Measurements from ENCODE around the gene RPS10. TPM values are rescaled to one million over a fixed set of nuclear protein-coding genes. Genes with fewer than 3 reads are reported as not detected.

The RPS10 gene
- total RNA-seq, 1 experiment from 2014 or later = 2,049 TPM

DNA sequence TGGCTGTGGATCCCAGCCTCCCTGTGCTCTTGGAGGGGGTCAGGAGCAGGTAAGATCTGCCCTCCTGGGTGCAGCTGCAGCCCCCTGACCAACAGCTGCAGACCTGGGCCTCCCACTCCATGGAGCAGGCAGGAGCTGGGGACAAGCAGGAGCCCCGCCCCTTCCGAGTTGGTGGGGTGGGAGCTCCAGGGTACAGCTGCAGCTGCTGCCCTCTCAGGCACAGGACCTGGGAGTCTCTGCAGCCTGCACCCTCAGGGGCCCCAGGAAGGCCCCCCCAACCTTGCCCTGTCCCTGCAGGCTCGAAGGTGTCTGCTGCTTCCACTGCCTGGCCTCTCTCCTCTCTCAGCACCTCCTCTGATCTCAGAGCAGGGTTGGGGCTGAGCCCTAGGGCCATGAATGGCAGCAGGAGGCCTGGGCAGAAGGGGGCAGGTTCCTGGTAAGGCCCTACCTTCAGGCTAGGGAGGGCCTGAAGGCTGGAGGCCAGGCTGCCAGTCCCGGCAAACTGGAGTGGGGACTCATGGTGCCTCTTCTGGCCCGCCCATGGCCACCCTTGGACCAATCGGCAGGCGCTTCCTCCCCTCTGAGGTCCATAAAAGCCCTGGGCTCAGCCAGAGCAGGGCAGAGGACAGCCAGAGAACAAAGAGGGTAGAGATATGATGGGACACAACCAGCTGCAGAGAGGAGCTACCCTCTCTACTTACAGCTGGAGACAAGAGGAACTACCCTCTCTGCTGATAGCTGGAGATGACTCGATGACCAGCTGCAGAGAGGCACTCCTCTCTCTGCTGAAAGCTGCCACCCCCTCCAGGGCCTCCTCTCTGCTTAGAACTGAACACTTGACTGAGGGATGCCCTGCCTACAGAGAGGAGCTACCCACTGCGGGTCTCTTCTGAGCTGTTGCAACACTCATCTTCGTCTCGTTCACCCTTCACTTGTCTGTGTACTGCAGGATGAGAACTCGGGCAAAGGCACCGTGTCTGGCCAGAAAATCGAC lies 32.2 kb upstream of the RPS10 start:
- no peak overlapping the region for H3K4me3 Mint-ChIP-seq (ENCODE audit: low read depth, unreplicated experiment)
- H3K36me3 Mint-ChIP-seq (ENCODE audit: insufficient read depth, unreplicated experiment) = no peaks in the 10 kb centered on the region
- no peak overlapping the region for H3K27ac Mint-ChIP-seq (ENCODE audit: unreplicated experiment)
- DNase-seq = no peak
- TF ChIP-seq, protein P1, sequence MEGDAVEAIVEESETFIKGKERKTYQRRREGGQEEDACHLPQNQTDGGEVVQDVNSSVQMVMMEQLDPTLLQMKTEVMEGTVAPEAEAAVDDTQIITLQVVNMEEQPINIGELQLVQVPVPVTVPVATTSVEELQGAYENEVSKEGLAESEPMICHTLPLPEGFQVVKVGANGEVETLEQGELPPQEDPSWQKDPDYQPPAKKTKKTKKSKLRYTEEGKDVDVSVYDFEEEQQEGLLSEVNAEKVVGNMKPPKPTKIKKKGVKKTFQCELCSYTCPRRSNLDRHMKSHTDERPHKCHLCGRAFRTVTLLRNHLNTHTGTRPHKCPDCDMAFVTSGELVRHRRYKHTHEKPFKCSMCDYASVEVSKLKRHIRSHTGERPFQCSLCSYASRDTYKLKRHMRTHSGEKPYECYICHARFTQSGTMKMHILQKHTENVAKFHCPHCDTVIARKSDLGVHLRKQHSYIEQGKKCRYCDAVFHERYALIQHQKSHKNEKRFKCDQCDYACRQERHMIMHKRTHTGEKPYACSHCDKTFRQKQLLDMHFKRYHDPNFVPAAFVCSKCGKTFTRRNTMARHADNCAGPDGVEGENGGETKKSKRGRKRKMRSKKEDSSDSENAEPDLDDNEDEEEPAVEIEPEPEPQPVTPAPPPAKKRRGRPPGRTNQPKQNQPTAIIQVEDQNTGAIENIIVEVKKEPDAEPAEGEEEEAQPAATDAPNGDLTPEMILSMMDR (IDR thresholded peaks at IDR 0.05; ENCODE audit: unreplicated experiment) = no peak
- CTCF ChIA-PET = interaction anchor here (0.6 to 6.4 kb wide), 4 partner anchors 78 to 1552 kb away, joined by 3 to 74 read pairs (median 4); no protein-coding TSS in a partner anchor
- peaks cover 28% of the 10 kb centered on the region for H3K27me3 Mint-ChIP-seq (ENCODE audit: unreplicated experiment)
- BruUV-seq (replicated peaks) = no TSS peak
- H3K4me1 Mint-ChIP-seq (ENCODE audit: low read depth, unreplicated experiment) = peaks cover 15% of the 10 kb centered on the region
- H3K9me3 Mint-ChIP-seq (ENCODE audit: low read depth, unreplicated experiment) = no peaks in the 10 kb centered on the region
- intact Hi-C loops (cut with micrococcal nuclease; ENCODE audit: unreplicated experiment) = no loop called here

DNA sequence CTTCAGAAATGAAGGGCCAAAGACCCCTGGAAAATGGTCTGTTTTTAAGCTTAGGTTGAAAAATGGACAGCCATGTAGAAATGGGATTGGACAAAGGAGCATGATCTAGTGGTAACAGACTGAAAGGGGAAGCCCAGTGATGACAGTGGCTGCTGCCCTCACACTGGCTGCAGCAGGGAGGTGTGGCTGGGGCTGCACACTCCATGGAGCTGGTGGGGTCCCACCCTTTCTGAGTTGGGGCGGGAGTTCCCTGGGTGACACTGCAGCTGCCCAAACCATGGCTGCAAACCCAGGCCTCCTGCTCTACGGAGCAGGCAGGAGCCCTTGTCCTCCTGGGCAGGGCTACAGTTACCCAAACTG lies 31.5 kb upstream of the RPS10 start:
- BruUV-seq (replicated peaks) = no TSS peak
- Mint-ChIP-seq H3K27me3 (ENCODE audit: unreplicated experiment) (peaks cover 25% of the 10 kb centered on the region), H3K27ac (ENCODE audit: unreplicated experiment) (no peak overlapping the region), H3K9me3 (ENCODE audit: low read depth, unreplicated experiment) (no peaks in the 10 kb centered on the region), H3K4me3 (ENCODE audit: low read depth, unreplicated experiment) (no peak overlapping the region), H3K4me1 (ENCODE audit: low read depth, unreplicated experiment) (peaks cover 8% of the 10 kb centered on the region), H3K36me3 (ENCODE audit: insufficient read depth, unreplicated experiment) (no peaks in the 10 kb centered on the region)
- TF ChIP-seq, protein P1 (IDR thresholded peaks at IDR 0.05; ENCODE audit: unreplicated experiment) = no peak
- CTCF ChIA-PET = interaction anchor here (1.4 kb wide), 1 partner anchor 129 kb away, joined by 3 read pairs; no protein-coding TSS in a partner anchor
- no peak for DNase-seq
- intact Hi-C loops (cut with micrococcal nuclease; ENCODE audit: unreplicated experiment) = no loop called here

DNA sequence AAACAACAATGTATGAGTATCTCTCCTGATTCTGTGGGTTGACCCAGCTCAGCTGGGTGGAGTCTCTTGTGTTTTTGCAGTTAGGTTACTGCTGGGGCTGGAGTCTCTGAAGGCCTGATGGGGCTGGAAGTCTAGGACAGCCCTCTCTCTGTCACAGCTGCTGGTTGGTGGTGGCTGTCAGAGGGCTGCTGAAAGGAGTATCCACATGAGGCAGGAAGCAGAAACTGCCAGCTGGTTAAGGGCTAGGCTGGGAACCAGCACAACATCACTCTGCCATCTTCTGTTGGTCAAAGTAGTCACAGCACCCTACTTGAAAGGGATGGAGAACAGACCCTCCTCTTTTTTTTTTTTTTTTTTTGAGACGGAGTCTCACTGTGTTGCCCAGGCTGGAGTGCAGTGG lies 30.0 kb upstream of the RPS10 start:
- Mint-ChIP-seq H3K27me3 (ENCODE audit: unreplicated experiment) (peaks cover 25% of the 10 kb centered on the region), H3K4me1 (ENCODE audit: low read depth, unreplicated experiment) (no peaks in the 10 kb centered on the region), H3K4me3 (ENCODE audit: low read depth, unreplicated experiment) (no peak overlapping the region), H3K9me3 (ENCODE audit: low read depth, unreplicated experiment) (peaks cover 4% of the 10 kb centered on the region), H3K36me3 (ENCODE audit: insufficient read depth, unreplicated experiment) (no peaks in the 10 kb centered on the region), H3K27ac (ENCODE audit: unreplicated experiment) (no peak overlapping the region)
- TF ChIP-seq, protein P1 (IDR thresholded peaks at IDR 0.05; ENCODE audit: unreplicated experiment) = no peak
- intact Hi-C loops (cut with micrococcal nuclease; ENCODE audit: unreplicated experiment) = no loop called here
- DNase-seq = no peak
- CTCF ChIA-PET = no interaction called here
- no TSS peak for BruUV-seq (replicated peaks)

DNA sequence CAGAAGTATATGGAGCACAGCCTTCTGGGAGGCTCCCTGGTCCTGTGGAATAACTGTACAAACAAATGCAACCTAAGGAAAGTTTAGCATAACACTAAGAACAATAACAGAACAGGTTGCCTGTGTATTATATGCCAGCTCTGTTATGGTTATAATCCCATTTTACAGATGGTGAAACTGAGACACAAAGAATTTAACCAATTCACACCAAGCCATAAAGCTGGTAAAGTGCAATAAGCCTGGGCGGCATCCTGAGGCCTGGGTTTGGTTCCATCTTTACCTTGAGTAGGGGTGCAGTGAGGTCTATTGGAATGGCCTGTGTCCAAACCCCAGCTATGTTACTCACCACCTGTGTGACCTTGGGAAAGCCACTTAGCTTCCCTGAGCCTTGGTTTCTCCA lies 25.3 kb upstream of the RPS10 start:
- Mint-ChIP-seq H3K4me1 (ENCODE audit: low read depth, unreplicated experiment) (no peaks in the 10 kb centered on the region), H3K36me3 (ENCODE audit: insufficient read depth, unreplicated experiment) (no peaks in the 10 kb centered on the region), H3K9me3 (ENCODE audit: low read depth, unreplicated experiment) (peaks cover 4% of the 10 kb centered on the region), H3K27ac (ENCODE audit: unreplicated experiment) (no peak overlapping the region), H3K27me3 (ENCODE audit: unreplicated experiment) (peaks cover 26% of the 10 kb centered on the region), H3K4me3 (ENCODE audit: low read depth, unreplicated experiment) (no peak overlapping the region)
- intact Hi-C loops (cut with micrococcal nuclease; ENCODE audit: unreplicated experiment) = no loop called here
- no TSS peak for BruUV-seq (replicated peaks)
- TF ChIP-seq, protein P1 (IDR thresholded peaks at IDR 0.05; ENCODE audit: unreplicated experiment) = no peak
- CTCF ChIA-PET = interaction anchor here (0.6 kb wide), 2 partner anchors 30 to 32 kb away, joined by 4 read pairs; no protein-coding TSS in a partner anchor
- no peak for DNase-seq

Data from Calu3 (cell line).